Measurements from ENCODE around the gene ANKRD13B. TPM values are rescaled to one million over a fixed set of nuclear protein-coding genes. Genes with fewer than 3 reads are reported as not detected.
A peak's percentile ranks its signal among the peaks of the same experiment; 100 is the strongest.

ANKRD13B gene
- total and polyA plus RNA-seq, 2 of the 13 experiments (the other 11 are each of a cell fraction or from before 2014, with no cell fraction given), result 1.7 to 1.8 TPM

DNA sequence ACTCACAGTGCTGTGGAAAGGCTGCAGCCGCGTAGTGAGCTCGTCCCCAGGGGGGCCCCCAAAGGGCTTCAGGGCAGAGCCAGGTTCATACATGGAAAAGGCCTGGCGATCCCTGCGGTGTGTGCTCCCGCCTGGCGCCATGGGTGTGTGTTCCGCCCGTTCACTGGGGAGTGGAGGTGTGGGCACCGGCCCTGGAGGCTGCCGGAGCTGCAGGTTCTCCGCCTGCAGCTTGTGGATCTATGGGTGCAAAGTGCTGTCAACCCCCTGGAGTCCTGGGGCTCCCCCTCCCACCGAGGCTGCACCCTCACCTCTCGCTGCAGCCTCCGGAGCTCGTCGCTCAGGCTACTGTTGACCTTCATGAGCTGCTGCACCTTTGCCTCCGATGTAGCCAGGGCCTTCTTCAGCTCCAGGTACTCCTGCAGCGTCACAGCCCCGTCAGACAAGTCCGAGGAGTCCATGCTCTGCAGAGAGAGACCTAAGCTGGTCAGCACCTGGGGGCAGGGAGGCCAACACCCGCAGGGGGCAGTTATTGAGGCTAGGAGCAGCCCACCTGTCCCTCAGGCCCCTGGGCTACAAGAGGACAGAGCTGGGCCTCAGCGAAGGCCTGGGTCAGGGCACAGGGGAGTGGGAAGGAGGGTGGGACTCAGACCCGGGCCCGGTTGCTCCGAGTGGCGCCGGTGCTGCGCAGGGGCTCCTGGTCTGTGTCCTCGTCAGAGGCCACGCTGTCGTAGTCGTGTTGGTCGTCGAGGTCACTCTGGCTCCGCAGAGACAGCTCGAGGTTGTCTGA is 16.5 kb upstream of the ANKRD13B start:
- Histone ChIP-seq H2AFZ (ENCODE audit: low read length) (no peak overlapping the region), H4K20me1 (ENCODE audit: insufficient read depth, low read length) (no peaks in the 10 kb centered on the region), H3K27me3 (ENCODE audit: control insufficient read depth in 1 of 2, insufficient read depth in 2 of 2, low read length in 2 of 2) (no peaks in the 10 kb centered on the region), H3K9me3 (ENCODE audit: low read length) (no peaks in the 10 kb centered on the region), H3K9ac (ENCODE audit: insufficient read depth, low read depth, low read length) (no peak overlapping the region), H3K4me1 (ENCODE audit: insufficient read depth, low read length) (peaks cover 23% of the 10 kb centered on the region), H3K4me2 (ENCODE audit: low read depth, low read length) (no peak overlapping the region), H3K36me3 (replicated peaks in 1 of 2; ENCODE audit: control insufficient read depth in 1 of 2, insufficient read depth in 2 of 2, low read length in 2 of 2) (peaks cover 5 to 17% of the 10 kb centered on the region in 2 experiments; a peak in 4 of 5 replicates), H3K79me2 (ENCODE audit: insufficient read depth, low read length) (no peaks in the 10 kb centered on the region), H3K27ac (ENCODE audit: extremely low read length, insufficient read depth, low read length) (no peak overlapping the region), H3K4me3 (replicated peaks in 1 of 3; ENCODE audit: insufficient read depth in 1 of 3, low read depth in 2 of 3, low read length in 3 of 3) (no peak overlapping the region)
- DNase-seq (ENCODE audit: low spot score) (no peak), FAIRE-seq (no peak), ATAC-seq (no peak)
- in situ Hi-C loops (cut with HindIII; ENCODE audit: extremely low pct_ligation_motif_present, low pct_unique_long_range_greater_than_20kb), result no loop called here
- intact Hi-C loops (cut with micrococcal nuclease; ENCODE audit: unreplicated experiment), result no loop called here
- POLR2A ChIA-PET, result no interaction called here
- CTCF ChIA-PET (ENCODE audit: low intra/inter-chr PET ratio, low total read pairs), result no interaction called here
- 95% methylated on average over 25 of the region's 37 CpGs for WGBS (ENCODE audit: low lambda C conversion rate)
- no TSS peak for BruUV-seq (replicated peaks)
- TF ChIP-seq ZNF468 (CRISPR knock-in tag; IDR thresholded peaks at IDR 0.05) (no peak), ZNF672 (CRISPR knock-in tag; IDR thresholded peaks at IDR 0.05) (no peak), ZNF513 (CRISPR knock-in tag; conservative IDR thresholded peaks at IDR 0.05) (no peak), MAFK (conservative IDR thresholded peaks at IDR 0.05 in 1 of 2, IDR thresholded peaks at IDR 0.05 in 1 of 2; ENCODE audit: low read length in 2 of 2) (no peak), ZBTB33 (CRISPR knock-in tag; IDR thresholded peaks at IDR 0.05) (peak; percentile 58), ZNF484 (CRISPR knock-in tag; IDR thresholded peaks at IDR 0.05; ENCODE audit: borderline replicate concordance, low read depth) (no peak), CBX1 (IDR thresholded peaks at IDR 0.05; ENCODE audit: low read depth) (no peak), HNF1A (IDR thresholded peaks at IDR 0.05; ENCODE audit: low read depth) (no peak), HNF1A (CRISPR knock-in tag; IDR thresholded peaks at IDR 0.05; ENCODE audit: borderline replicate concordance) (no peak), NR2F6 (IDR thresholded peaks at IDR 0.05) (no peak), NR2F6 (CRISPR knock-in tag; IDR thresholded peaks at IDR 0.05) (no peak), ZSCAN20 (CRISPR knock-in tag; IDR thresholded peaks at IDR 0.05; ENCODE audit: borderline replicate concordance) (no peak), AGO1 (IDR thresholded peaks at IDR 0.05; ENCODE audit: low read depth, low read length, poor library complexity, severe bottlenecking) (peak; percentile 20)
- TF ChIP-seq, protein P1, sequence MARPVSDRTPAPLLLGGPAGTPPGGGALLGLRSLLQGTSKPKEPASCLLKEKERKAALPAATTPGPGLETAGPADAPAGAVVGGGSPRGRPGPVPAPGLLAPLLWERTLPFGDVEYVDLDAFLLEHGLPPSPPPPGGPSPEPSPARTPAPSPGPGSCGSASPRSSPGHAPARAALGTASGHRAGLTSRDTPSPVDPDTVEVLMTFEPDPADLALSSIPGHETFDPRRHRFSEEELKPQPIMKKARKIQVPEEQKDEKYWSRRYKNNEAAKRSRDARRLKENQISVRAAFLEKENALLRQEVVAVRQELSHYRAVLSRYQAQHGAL (CRISPR knock-in tag; IDR thresholded peaks at IDR 0.05; ENCODE audit: not compliant biosample characterization), result no peak

Measured in HepG2 (cell line).